Vagina (tissue), 2 donors: ENCODE measurements around the gene ITSN1.
"Not testable (repeated sequence)": the region's sequence is repeated elsewhere in the genome, so short reads cannot be mapped to it uniquely, and the experiment has no call there.

Experiments
- POLR2A ChIP-seq, 2 donors: fragments of 450-650 bp; IDR thresholded peaks; one replicate each; pipeline ENCODE4 v1.6.1; 2017; ENCODE audit warnings: antibody characterized with exemption in 2 of 2, mild to moderate bottlenecking in 2 of 2, moderate library complexity in 2 of 2
- POLR2AphosphoS5 ChIP-seq, 2 donors: sonication (generic); formaldehyde crosslinking; IDR thresholded peaks; one replicate each; pipeline ENCODE4 v1.9.0; 2017; ENCODE audit warnings: antibody characterized with exemption in 2 of 2, mild to moderate bottlenecking in 2 of 2, low read depth in 1 of 2; ENCODE audit not compliant: insufficient read depth in 1 of 2
- TF ChIP-seq, protein P1 (sequence below), 3 experiments: fragments of 450-650 bp in 2 of 3; fragments of 200-600 bp in 1 of 3; sonication (generic) in 1 of 3; IDR thresholded peaks; one replicate each; pipeline ENCODE4 v1.5.1; 2017 to 2019; ENCODE audit warnings: antibody characterized with exemption in 3 of 3, mild to moderate bottlenecking in 2 of 3, moderate library complexity in 2 of 3

DNA sequence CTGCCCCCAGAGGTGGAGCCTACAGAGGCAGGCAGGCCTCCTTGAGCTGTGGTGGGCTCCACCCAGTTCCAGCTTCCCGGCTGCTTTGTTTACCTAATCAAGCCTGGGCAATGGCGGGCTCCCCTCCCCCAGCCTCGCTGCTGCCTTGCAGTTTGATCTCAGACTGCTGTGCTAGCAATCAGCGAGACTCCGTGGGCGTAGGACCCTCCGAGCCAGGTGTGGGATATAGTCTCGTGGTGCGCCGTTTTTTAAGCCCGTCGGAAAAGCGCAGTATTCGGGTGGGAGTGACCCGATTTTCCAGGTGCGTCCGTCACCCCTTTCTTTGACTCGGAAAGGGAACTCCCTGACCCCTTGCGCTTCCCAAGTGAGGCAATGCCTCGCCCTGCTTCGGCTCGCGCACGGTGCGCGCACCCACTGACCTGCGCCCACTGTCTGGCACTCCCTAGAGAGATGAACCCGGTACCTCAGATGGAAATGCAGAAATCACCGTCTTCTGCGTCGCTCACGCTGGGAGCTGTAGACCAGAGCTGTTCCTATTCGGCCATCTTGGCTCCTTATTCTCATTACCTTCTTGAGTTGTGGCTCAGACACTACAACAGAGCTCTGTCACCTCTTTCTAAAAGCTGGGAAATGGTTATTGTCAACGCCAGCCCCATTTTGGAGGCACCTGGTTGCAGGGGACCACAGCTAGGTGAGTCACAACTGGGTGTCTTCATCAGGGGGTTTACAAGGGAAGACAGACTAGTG, 288.9 kb downstream of the ITSN1 start:
- TF ChIP-seq, protein P1, sequence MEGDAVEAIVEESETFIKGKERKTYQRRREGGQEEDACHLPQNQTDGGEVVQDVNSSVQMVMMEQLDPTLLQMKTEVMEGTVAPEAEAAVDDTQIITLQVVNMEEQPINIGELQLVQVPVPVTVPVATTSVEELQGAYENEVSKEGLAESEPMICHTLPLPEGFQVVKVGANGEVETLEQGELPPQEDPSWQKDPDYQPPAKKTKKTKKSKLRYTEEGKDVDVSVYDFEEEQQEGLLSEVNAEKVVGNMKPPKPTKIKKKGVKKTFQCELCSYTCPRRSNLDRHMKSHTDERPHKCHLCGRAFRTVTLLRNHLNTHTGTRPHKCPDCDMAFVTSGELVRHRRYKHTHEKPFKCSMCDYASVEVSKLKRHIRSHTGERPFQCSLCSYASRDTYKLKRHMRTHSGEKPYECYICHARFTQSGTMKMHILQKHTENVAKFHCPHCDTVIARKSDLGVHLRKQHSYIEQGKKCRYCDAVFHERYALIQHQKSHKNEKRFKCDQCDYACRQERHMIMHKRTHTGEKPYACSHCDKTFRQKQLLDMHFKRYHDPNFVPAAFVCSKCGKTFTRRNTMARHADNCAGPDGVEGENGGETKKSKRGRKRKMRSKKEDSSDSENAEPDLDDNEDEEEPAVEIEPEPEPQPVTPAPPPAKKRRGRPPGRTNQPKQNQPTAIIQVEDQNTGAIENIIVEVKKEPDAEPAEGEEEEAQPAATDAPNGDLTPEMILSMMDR (IDR thresholded peaks at IDR 0.05) = not testable (repeated sequence)
- TF ChIP-seq POLR2AphosphoS5 (IDR thresholded peaks at IDR 0.05; ENCODE audit: insufficient read depth in 1 of 2, low read depth in 1 of 2) = peak in 1 of 2 donors; percentile 14
- TF ChIP-seq POLR2A (IDR thresholded peaks at IDR 0.05) = not testable (repeated sequence)
